ENCODE measurements around the gene HTR3D. TPM values are rescaled to one million over a fixed set of nuclear protein-coding genes. Genes with fewer than 3 reads are reported as not detected.

HTR3D gene
- total RNA-seq, 2 donors from 2014 or later: not detected

DNA sequence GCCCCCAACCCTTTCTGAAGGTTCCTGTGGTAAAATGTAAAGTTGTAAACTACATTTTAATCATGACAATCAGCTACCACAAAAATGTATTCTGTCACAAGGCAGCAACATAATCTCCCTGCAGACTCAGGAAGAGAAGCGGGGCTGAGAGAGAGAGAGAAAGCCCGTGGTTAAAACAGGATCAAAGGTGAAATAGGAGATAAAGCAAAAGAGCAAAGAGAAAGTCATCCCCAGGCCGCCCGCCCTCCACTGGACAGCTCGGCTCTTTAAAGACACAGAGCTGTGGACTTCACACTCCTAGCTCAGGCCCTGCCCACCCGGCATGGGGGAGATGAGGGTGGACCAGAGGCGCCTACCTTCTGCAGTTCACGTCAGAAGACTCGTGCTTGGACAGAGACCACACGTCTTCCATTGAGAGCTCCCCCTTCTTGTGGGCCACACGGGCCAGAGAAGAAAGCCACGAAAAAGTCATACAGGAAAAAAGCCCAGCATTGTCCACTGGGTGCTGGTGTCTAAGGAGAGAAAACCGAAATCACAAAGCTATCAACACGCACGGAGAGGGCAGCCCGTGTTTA, 43.2 kb upstream of the HTR3D start:
- no peak for DNase-seq (ENCODE audit: low spot score)
- Histone ChIP-seq H3K4me1 (no peaks in the 10 kb centered on the region), H3K27ac (no peak overlapping the region), H3K9me3 (no peaks in the 10 kb centered on the region), H3K36me3 (peaks cover 57% of the 10 kb centered on the region), H3K4me3 (no peak overlapping the region), H3K27me3 (no peaks in the 10 kb centered on the region)
- TF ChIP-seq, protein P1, sequence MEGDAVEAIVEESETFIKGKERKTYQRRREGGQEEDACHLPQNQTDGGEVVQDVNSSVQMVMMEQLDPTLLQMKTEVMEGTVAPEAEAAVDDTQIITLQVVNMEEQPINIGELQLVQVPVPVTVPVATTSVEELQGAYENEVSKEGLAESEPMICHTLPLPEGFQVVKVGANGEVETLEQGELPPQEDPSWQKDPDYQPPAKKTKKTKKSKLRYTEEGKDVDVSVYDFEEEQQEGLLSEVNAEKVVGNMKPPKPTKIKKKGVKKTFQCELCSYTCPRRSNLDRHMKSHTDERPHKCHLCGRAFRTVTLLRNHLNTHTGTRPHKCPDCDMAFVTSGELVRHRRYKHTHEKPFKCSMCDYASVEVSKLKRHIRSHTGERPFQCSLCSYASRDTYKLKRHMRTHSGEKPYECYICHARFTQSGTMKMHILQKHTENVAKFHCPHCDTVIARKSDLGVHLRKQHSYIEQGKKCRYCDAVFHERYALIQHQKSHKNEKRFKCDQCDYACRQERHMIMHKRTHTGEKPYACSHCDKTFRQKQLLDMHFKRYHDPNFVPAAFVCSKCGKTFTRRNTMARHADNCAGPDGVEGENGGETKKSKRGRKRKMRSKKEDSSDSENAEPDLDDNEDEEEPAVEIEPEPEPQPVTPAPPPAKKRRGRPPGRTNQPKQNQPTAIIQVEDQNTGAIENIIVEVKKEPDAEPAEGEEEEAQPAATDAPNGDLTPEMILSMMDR (IDR thresholded peaks at IDR 0.05): no peak

DNA sequence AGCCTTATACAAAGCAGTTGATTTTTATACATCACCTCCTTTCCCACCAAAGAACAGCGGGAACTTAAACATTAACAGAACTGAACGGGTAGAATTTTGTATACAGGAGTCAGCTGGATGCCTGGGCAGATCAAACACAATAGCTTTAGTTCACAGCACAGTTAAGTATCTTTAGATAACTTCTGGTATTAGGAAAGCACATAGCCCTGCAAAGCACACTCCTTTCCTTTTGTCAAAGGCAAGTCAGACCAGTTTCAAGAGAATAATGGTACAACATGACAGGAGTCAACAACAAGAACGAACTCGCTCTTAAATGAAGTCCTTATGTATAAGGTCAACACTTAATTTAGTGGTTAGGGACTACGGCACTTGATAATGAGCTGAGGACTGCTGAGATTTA, 40.1 kb upstream of the HTR3D start:
- H3K27me3 ChIP-seq: no peaks in the 10 kb centered on the region
- TF ChIP-seq, protein P1 (IDR thresholded peaks at IDR 0.05): no peak
- H3K27ac ChIP-seq: no peak overlapping the region
- H3K36me3 ChIP-seq: peaks cover 28% of the 10 kb centered on the region
- H3K9me3 ChIP-seq: no peaks in the 10 kb centered on the region
- no peak for DNase-seq (ENCODE audit: low spot score)
- H3K4me1 ChIP-seq: no peaks in the 10 kb centered on the region
- H3K4me3 ChIP-seq: no peak overlapping the region

- H3K27me3 ChIP-seq: no peaks in the 10 kb centered on the region
- peak overlapping the region; percentile 33 to 41 for H3K27ac ChIP-seq
- H3K4me3 ChIP-seq: no peak overlapping the region
- TF ChIP-seq, protein P1 (IDR thresholded peaks at IDR 0.05): no peak
- H3K9me3 ChIP-seq: no peaks in the 10 kb centered on the region
- DNase-seq (ENCODE audit: low spot score): no peak
- H3K36me3 ChIP-seq: peaks cover 5% of the 10 kb centered on the region
- peaks cover 0 to 59% of the 10 kb centered on the region in 2 donors for H3K4me1 ChIP-seq
Measured at GRCh38 chr3:184001761-184002160, 29.8 kb upstream of the HTR3D start.

DNA sequence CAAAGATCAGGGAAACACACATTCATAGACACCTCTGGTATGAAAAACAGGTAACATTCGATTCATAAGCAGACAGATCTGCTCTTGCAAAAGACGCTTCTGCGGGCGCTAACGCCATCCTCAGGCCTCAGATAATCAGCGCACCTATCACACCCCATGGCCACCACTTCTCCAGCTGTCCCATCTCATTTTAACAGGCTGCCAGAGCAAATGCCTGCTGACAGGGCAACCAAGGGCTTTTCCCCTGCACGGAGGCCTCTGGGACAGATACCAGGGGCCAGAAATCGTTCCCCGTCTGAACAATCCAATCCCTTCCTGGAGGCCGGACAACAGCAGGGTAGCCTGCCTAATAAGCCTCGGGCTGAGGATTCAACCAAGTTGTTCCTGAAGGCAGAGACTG, 29.1 kb upstream of the HTR3D start:
- H3K27ac ChIP-seq: peak overlapping the region; percentile 33 to 41
- H3K9me3 ChIP-seq: no peaks in the 10 kb centered on the region
- H3K4me3 ChIP-seq: no peak overlapping the region
- H3K4me1 ChIP-seq: peaks cover 0 to 57% of the 10 kb centered on the region in 2 donors
- TF ChIP-seq, protein P1 (IDR thresholded peaks at IDR 0.05): no peak
- DNase-seq (ENCODE audit: low spot score): no peak
- H3K36me3 ChIP-seq: peaks cover 5% of the 10 kb centered on the region
- no peaks in the 10 kb centered on the region for H3K27me3 ChIP-seq

DNA sequence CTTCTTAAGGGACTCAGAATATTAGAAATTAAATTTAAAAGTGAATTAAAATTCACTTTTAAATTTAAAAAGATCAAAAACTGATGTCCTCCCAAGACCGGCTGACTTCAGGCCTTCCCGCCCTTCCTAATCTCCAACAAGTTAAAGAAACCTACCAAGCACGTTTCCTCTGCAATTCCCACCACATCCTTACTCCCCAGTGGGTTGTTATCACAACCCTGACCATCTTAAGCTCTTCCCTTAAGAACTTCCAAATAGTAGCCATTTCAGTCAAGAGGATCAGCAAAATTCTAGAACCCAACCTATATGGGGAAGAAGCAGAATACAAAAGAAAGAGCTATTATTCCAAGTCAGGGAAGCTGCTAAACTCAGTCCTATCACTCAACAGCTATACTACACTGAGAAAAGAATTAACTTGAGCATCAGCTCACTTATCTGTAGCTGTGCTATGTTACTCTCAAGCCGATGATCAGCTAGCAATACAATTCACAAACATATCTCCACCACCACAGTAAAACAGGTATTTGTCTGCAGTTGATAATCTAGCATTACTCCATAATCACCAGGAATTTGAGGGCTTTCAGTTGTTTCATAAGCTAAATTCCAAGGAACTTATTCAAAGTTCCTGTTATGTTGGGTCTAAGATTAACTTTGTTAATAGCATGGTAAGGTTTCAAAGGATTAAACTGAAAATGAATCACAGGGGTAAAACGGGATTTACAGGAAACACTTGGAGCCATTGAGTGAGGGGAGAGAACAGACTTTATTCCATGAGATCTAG, 28.2 kb upstream of the HTR3D start:
- peaks cover 0 to 51% of the 10 kb centered on the region in 2 donors for H3K4me1 ChIP-seq
- TF ChIP-seq, protein P1 (IDR thresholded peaks at IDR 0.05): no peak
- H3K9me3 ChIP-seq: no peaks in the 10 kb centered on the region
- no peak overlapping the region for H3K4me3 ChIP-seq
- H3K27me3 ChIP-seq: no peaks in the 10 kb centered on the region
- H3K27ac ChIP-seq: peak overlapping the region; percentile 33 to 41
- peaks cover 5% of the 10 kb centered on the region for H3K36me3 ChIP-seq
- no peak for DNase-seq (ENCODE audit: low spot score)
